Activated T-cell treated with anti-CD3 and anti-CD28 coated beads for 48 hours (primary cell): Measurements from ENCODE around the gene TTLL9.

ENCODE experiments used
- DNase-seq: peaks from one replicate; pipeline ENCODE4 v3.0.0-alpha.2; 2020; ENCODE audit warnings: low read depth

Gene TTLL9

DNA sequence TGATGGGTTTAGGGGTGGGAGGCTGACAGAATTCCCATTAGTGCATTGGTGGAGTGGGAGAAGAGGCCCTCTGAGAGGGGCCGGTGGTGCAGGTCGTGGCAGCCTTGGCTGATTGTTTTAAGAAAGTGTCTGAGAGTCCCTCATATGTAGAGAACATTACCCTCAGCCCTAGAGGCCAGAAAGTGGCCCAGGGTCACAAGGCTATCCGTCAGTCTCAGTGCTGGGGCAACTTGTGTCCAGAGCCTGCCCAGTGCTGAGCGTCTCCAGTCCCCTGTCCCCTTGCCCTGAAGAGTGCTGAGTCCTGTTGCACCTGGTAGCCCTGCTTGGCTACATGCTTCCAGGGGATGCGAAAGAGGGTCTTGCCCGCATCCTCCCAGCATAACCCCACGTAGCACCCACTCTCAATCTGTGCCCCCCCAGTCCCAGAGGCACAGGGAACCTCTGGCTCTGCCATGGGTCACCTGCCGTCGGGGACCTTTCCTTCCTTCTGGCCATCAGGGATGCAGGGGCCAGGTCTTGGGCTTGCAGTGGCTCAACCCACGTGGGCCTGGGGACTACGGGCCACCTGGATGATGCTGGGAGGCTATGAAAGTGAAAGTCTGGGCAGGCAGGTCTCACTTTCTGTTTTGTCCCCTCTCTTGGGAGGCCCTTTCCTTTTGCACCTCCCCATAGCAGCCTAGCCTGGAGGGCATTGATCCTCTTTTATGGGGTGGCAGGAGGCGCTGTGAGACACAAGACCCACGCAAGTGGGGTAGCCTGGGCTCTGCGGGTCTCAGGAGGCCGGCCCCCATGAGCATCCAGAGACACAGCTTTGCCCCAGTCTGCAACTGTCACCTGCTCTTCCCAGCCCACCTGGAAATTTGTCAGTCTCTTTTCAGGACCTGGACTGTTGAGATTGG is 12.3 kb upstream of the TTLL9 start:
- no peak for DNase-seq

DNA sequence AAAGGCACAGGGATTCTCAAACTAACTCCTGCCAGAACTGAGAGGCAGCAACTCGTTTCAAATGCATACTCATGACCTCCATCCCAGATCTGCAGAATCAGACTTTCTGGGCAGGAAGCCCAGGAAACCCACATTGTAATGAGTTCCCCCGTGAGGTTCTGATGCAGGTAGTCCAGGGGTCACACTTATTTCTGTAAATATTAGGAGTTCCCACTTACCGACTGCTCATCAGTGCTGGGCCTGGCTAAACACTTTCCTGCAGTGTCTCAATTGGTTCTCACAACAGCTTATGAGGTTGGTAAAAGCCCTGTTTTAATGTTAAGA is 11.7 kb upstream of the TTLL9 start:
- DNase-seq: no peak

DNA sequence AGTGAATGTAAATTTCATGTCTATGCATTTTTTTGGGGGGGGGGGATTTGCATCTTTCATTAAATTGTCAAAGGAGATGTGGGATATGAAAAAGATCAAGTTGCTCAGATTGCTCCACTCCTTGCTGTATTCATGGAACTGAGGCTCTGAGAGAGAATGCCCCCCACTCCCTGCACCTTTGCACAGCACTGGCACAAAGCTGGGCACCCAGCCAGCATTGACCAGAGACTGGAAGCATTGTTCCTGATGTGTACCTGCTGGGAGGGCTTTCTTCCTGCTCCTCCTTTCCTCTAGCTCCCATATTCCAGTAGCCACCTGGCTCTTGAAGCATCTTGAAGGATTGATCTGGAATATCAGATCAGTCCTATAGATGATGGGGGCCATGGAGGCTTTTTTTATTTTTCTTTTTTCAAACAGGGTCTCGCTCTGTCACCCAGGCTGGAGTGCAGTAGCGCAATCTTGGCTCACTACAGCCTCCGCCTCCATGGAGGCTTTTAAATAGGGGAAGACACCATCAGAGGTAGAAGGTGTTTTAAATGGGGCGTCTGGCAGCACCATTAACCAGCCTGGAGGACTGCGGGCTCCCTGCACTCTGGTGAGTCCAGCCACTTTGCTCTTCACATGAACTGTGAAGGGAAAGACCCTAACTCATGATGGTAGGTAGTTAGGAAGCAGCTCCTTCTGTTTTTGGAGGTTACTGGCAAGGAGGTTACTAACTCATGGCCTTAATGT is 11.0 kb upstream of the TTLL9 start:
- DNase-seq: no peak

DNA sequence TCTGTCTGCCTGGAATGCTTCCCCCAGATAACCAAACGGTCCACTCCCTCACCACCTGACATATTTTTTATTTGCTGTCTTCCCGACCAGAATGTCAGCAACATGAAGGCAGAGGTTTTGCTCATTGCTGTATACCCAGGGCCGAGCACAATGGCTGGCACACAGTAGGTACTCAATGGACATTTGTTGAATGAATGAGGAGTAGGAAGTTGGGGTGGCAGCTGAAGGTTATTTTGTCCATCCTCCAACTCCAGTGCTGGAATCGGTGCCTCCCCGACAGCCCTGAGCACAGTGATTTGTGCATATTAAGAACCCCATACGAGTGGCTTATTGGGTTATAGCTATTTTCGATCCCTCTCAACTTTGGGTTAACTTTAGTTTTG is 10.4 kb upstream of the TTLL9 start:
- no peak for DNase-seq

DNA sequence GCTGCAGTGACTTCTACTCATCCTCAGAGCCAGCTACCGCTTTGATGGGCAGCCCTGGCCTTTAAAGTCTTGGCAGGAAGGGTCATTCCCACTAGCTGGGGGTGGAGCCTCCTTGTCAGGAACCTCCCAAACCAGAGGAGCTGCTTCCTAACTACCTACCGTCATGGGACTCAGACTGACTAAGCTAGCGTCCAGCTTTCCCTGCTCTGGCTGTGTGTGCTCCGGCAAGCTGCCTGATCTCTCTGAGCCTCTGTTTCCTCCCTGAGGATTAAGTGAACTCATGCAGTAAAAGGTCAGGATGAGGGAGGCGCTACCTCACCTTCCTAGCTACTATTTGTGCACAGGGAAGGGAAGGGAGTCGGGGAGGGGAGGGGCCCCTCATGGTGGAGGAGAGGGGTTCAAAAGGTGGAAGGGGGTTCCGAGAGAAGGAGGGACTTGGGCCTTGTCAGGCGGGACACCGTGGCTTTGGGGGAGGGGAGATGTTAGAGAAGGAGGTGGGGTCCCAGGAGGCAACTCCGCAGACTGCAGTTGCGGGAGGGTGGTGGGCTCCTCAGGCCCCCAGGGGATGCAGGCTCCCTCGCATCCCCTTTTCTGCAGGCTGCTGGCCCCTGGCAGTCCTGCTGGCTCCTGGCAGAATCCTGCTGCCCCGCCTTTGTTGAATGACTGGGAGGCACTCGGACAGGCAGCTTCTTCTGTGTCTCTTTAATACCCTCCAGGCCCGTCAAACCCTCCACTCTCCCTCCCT is 9.9 kb upstream of the TTLL9 start:
- DNase-seq: no peak

DNA sequence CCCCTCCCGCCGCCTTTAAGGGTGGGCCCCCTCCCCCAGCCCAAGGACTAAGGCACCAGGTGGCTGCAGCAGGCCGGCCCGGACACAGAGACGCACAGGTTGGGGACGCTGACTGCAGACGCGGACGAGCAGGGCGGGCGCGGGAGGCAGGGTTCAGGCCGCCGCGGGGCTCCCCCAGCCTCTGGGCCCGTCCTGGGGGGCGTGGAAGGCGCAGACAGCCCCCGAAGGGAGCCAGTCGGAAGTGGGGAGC is 9.4 kb upstream of the TTLL9 start:
- no peak for DNase-seq

DNA sequence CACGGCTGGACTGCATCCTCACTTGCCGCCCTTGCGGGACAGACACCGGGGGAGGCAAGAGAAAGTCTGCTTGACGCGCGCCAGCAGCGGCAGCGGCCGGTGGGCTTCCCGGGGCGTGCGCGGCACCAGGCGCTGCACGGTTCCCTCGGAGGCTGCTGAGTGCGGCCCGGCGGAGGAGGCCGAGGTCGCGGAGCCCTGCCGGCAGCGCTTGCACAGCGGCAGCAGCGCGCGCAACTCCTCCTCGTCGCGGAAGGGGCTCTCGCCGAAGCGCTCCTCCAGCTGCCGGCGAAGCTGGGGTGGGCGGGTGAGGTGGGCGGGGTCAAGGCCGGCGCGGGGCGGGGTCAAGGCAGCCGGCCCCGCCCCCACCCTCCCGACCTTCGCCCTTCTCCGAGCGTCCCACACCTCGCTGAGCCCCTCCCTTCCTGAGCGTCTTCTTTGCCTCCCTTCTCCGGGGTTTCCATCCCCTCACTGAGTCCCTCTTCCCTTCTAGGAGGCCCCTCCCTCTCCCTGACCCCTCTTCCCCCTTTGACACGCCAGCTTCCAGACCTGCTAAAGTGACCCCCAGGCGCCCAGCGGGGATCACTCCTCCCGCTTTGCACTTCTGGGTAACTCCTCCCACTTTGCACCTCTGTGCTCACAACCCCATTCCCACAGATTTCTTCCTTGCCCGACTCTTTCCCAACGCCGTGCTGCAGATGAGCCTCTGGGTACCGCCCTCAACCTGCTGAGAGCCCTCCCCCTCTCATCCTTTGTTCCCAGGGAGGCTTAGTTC is 8.9 kb upstream of the TTLL9 start:
- DNase-seq: peak; percentile 65

DNA sequence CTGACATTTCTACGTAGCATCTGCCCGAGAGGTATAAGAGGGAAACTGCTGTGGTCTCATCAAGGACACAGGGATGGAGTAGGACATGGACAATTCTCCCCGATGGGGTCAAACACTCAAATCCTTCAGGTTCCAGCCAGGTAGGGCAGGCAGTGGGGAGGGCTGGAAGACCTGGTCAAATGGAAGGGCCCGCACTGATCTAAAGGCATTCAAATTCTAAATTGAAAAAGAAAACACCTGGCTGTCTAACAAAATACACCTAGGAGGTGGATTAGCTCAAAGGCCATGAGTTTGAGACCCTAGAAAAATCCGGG is 8.3 kb upstream of the TTLL9 start:
- DNase-seq: no peak

DNA sequence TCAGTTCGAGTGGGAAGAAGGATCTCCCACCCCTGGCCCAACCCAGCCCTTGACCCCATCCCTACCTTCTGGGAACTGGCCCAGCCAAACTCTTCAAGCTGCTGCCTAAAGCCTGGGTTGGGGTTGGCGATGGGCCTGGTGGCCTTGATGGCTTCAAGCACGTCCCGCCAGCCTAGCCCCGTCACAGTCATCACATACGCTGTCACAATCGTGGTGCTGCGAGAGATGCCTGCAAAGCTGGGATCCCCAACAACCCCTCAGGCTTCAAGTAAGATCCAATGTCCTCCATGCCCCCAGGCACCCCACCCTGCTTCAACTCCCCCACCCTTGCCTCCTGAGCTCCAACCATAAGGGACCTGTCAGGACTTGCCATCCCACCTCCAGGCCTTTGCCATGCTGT is 7.9 kb upstream of the TTLL9 start:
- no peak for DNase-seq

DNA sequence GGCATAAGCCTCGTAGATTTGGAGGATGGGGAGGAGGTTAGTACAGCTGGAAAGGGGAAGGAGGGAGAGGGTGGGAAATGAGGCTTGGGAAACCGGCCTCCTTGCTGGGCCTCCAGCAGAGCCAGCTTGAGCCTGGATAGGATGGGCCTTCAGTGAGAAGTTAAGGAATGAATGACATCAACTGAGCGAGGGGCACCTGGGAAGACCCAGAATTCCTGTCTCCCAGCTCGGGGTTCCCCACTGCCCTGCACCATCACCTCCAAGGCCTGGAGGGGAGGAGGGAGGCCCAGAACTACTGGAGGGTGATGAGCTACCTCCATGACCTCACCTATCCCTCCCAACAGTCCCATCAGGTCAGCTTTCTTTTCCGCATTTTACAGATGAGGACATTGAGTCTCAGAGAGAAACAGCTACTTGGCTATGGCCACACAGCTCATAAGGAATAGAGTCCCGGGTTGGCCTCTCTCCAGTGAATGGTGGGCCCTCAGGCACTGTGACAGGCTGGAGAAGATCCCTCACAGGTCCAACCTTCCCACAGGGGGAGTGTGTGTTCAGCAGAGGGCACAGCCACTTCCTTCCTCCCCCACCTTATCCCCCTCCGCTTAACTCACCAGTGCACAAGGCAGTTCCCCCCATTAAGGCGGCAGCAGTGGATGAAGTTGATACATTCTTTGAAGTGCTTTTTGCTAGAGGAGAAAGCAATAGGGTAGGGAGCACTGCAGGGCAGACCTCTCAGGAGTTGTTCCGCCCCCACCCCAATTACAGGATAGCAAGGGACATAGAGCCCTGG is 6.9 kb upstream of the TTLL9 start:
- DNase-seq: no peak

DNA sequence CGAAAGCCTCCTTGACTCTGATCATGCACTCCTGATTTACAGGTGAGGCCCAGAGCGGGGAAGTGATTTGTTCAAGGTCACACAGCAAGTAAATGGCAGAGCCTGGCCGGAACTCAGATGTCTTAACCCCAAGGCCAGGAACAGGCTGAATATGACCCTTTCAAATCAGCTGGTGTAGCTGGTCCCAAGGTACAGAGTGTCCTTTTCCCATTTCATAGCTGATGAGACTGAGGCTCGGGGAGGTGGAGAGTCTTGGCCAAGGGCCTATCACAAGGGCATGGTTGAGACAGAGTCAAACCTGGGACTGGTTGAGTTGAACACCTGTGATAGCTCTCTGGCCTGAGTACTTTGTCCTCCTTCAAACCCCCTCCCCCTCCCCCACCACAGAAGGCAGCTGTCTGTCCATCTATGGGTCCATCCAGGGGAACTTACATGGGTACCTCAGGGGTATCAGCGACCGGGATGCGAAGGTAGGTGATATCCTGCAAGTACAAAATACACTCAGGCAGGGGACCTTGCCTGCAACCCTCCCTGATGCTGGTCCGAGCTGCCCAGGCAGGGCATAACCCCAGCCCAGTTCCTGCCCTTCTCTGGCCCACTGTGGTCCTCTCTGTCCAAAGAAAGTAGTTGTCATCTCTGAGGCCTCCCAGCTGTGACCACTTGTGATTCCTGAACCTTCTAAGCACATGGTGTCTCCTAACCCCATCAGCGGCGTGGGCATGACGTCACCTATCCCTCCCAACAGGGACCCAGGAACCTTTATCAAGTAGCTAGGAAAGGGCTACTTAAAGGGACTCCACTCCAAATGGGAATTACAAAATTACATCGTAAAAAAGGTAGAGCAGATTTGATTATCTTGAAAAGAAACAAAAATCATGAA is 5.7 kb upstream of the TTLL9 start:
- DNase-seq: no peak

DNA sequence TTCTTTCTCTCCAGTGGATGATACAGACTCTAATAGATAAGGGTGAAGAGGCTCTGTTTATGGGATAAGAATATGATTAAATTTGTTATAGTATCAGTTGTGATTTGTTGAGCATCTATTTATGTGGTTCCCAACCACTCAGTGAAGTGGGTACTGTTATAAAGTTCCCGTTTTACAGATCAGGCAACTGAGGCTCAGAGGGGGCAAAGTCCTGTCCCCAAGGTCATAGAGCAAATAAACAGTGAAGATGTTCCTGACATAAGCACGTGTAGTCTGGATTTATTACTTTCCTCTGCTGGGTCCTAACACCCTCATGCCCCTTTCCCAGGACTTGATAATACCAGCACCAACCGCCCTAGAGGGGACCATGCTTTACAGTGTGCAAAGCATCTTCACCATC is 4.2 kb upstream of the TTLL9 start:
- no peak for DNase-seq

DNA sequence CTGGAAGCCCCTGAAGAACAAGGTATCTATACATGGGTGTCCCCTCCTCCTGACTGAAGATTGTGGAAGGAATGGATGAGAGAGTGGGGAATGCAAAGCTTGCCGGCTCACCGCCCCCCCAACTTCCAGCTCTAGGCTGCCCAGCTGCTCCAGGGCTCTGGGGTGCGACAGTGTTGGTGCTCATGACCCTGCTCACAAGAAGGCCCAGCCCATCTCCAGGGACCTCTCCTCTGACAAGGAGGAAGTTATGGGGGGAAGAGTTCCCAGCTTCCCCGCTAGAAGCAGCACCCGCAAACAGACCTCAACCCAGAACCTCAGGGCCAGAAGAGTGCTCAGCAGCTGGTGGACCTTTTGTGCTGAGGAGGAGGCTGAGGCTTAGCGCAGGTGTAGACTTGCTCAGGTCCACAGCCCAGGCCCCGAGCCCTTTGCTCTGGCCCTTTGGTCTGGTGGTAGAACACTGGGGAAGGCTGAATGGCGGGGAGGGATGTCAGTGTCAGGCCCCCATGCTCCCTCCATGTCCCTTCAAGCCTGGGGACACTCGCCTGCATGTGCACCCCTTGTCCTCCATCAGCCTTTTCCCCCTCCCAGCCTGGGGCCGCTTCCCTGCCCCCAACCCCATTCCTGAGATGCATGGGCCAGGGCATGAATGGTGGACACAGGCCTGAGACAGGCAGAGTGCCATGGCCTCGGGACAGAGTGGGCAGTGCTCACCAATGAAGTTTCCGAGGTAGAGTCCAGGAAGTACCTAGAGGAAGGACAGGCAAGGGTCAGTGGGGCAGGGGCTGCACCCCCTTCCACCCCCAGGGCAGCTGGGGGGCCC is 1.4 kb upstream of the TTLL9 start:
- DNase-seq: no peak

DNA sequence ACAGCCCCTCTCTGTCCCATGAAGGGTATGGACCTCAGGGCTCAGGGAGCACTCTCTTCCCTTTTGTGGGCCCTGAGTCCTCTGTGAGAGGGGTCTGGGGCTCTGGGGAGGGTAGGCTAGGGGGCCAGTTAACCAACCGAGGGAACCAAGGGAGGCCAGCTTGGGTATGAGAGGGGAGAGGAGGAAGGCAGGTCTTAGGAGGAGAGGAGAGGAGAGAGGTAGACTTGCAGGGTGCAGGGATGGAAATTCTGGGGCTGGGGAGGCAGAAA is 827 bp upstream of the TTLL9 start:
- no peak for DNase-seq

DNA sequence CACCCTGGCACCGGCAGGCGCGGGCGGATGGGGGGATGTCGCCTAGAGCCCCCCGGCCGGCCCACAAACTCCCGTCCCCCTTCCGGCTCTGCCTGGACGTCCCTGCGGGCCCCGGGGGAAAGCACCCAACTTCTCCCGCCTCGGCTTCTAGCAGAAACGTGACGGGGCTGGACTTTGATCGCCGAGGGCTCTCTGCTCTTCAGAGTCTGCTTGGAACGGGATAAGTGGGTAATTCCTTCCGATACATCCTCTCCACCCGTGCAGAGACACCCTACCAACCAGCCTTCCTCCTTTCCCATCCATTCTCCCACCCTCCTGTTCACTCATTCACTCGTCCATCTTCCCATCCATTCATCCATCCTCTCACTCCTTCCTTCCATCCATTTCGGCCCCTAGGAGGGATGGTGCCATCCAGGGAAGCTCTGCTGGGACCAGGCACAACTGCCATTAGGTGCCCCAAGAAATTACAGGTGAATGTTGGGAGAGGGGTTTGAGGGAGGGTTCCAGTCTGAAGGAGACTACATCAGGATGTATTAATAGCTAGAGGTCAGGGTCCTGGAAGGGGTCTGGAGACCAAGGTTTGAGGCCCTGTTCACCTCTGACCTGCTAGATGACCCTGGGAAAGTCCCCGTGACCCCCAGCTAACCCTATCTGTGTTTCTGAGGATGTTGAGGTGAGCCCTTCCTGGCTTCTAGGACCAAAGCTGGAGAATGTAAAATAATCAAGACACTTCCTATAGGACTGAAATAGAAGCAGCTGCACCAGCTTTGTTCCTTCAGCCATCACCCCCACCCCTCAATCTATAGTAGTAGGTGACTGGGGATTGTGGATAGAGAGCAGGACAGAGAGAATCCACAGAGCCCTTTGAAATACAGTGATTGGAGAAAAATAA is 538 bp downstream of the TTLL9 start:
- no peak for DNase-seq

DNA sequence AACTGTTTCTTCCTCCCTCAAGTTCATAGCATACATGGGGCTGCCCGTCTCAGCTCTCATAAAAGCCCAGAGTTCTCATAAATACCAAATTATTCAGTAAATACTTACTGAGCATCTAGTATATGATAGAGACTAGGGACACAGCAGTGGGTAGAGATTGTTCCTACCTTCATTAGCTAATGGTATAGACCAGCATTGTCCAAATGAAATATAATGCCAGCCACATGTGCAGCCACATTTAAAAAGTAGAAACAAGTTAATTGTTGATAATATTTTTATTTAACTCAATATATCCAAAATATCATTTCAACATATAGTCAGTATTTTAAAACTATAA is 1.2 kb downstream of the TTLL9 start:
- DNase-seq: no peak

DNA sequence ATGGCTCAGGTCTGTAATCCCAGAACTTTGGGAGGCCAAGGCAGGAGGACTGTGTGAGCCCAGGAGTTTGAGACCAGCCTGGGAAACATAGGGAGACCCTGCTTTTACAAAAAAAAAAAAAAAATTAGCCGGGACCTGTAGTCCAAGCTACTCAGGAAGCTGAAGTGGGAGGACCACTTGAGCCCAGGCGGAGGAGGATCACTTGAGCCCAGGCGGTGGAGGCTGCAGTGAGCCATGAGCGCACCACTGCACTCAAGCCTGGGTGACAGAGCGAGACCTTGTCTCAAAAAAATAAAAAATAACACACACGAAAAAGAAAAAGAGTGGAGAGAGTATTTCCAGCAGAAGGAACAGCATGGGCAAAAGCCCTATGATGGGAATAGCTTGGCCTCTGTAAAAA is 2.0 kb downstream of the TTLL9 start:
- no peak for DNase-seq

DNA sequence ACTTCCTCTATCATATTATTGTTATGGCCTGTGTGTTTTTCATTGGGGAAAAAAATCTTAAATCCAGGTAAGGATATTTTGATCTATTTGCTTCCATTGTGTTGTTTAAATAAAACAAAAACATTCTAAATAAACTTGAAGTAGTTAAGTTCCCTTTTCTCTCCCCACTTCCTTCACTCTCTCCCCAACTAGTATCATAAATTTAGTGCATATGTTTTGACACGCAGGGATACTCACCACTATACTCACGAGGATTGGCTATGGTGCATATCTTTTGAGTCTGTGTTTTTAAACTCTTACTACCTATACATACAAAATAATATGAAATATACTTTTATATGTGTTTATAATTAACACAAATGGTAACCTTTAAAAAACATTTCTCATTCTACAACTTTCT is 5.2 kb downstream of the TTLL9 start:
- no peak for DNase-seq

DNA sequence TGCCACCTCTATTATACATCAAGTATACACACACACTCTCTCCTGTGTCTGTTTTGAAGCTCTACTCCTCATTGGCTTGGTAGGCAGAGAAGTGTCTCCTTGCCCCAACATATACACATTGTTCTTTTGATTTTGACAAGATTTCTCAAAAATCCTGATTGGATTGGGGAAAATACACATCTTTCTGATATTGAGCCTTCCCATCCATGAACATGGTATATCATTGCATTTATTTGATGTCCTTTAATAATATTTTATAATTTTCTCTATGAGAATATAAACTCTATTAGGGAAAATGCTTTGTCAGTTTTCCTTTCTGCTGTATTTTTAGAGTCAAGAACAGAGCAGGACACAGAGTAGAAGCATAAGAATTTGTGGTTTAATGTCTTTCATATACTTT is 7.2 kb downstream of the TTLL9 start:
- no peak for DNase-seq
